ENCODE results near the gene SSRP1.

DNA sequence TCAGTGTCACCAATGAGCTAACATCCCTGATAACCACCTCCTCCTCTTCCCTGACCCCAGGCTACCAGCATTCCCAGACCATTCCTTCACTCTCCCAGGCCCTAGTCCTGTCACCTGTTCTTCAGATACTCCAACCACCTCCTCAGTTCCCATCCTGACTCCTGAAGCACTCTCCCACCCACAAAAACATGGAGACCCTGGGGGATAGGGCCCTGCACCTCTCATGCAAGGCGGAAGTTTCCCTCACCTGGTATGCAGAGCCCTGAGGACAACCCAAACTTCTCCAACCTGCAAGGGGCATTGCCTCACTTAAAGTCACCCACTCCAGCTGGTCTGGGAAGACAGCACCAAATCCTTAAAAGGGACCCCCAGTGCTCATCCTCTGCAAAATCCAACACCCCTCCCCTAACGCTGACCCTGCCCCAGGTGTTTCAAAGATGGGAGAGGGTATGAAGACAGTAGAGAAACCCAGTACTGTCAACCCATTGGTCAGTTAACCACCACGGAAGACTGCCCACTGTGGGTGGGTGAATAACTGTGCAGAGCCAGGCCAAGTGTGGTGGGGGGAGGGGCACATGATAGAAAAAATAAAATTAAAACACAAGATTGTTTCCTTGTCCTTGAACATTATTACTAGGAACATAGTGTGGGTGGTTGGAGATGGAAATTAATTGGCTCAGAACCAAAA is 12.4 kb downstream of the SSRP1 start:
- TF ChIP-seq, protein P1, sequence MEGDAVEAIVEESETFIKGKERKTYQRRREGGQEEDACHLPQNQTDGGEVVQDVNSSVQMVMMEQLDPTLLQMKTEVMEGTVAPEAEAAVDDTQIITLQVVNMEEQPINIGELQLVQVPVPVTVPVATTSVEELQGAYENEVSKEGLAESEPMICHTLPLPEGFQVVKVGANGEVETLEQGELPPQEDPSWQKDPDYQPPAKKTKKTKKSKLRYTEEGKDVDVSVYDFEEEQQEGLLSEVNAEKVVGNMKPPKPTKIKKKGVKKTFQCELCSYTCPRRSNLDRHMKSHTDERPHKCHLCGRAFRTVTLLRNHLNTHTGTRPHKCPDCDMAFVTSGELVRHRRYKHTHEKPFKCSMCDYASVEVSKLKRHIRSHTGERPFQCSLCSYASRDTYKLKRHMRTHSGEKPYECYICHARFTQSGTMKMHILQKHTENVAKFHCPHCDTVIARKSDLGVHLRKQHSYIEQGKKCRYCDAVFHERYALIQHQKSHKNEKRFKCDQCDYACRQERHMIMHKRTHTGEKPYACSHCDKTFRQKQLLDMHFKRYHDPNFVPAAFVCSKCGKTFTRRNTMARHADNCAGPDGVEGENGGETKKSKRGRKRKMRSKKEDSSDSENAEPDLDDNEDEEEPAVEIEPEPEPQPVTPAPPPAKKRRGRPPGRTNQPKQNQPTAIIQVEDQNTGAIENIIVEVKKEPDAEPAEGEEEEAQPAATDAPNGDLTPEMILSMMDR (IDR thresholded peaks at IDR 0.05): no peak
- TF ChIP-seq EZH2 (IDR thresholded peaks at IDR 0.05): no peak
- no peak for TF ChIP-seq EZH2phosphoT487 (IDR thresholded peaks at IDR 0.05)
